HG03432 (cell line): Measurements from ENCODE around the gene PRKCZ.

Experiments
- ATAC-seq: cut with Tn5 transposase; IDR thresholded peaks from one replicate; pipeline ENCODE4 v1.9.1; 2021; ENCODE audit warnings: mild to moderate bottlenecking, moderate library complexity; ENCODE audit not compliant: unreplicated experiment

The PRKCZ gene

GRCh38 chr1:2172012-2172411, 121.8 kb downstream of the PRKCZ start:
- no peak for ATAC-seq

- ATAC-seq = no peak
Measured at GRCh38 chr1:2172551-2173146, 122.4 kb downstream of the PRKCZ start.

- no peak for ATAC-seq
Measured at GRCh38 chr1:2173546-2174347, 123.5 kb downstream of the PRKCZ start.

- ATAC-seq = no peak
Measured at GRCh38 chr1:2174348-2175054, 124.3 kb downstream of the PRKCZ start.

- ATAC-seq = no peak
Measured at GRCh38 chr1:2175055-2175414, 124.8 kb downstream of the PRKCZ start.

- ATAC-seq = no peak
Measured at GRCh38 chr1:2175681-2176454, 125.7 kb downstream of the PRKCZ start.

GRCh38 chr1:2176615-2177014, 126.4 kb downstream of the PRKCZ start:
- ATAC-seq = no peak

GRCh38 chr1:2177541-2177940, 127.3 kb downstream of the PRKCZ start:
- no peak for ATAC-seq

- no peak for ATAC-seq
Measured at GRCh38 chr1:2177946-2178538, 127.8 kb downstream of the PRKCZ start.

- no peak for ATAC-seq
Measured at GRCh38 chr1:2178875-2179274, 128.7 kb downstream of the PRKCZ start.

- no peak for ATAC-seq
Measured at GRCh38 chr1:2179283-2180013, 129.2 kb downstream of the PRKCZ start.

GRCh38 chr1:2180297-2181245, 130.4 kb downstream of the PRKCZ start:
- ATAC-seq = no peak

GRCh38 chr1:2181271-2181670, 131.1 kb downstream of the PRKCZ start:
- no peak for ATAC-seq

- ATAC-seq = no peak
Measured at GRCh38 chr1:2181752-2182151, 131.5 kb downstream of the PRKCZ start.

- ATAC-seq = no peak
Measured at GRCh38 chr1:2182376-2182775, 132.2 kb downstream of the PRKCZ start.

GRCh38 chr1:2183937-2184334, 133.7 kb downstream of the PRKCZ start:
- no peak for ATAC-seq

GRCh38 chr1:2184531-2184930, 134.3 kb downstream of the PRKCZ start:
- ATAC-seq = no peak

- ATAC-seq = no peak
Measured at GRCh38 chr1:2184934-2185333, 134.7 kb downstream of the PRKCZ start.
